NB4 (cell line): ENCODE measurements around the gene CA12.

ENCODE experiments used
- CTCF ChIP-seq: IDR thresholded peaks from one replicate; pipeline ENCODE4 v1.5.1; 2012; ENCODE audit warnings: low read depth, low read length
- MAX ChIP-seq: IDR thresholded peaks from 2 replicates; pipeline ENCODE4 v1.6.1; 2011; ENCODE audit warnings: low read depth, low read length
- MYC ChIP-seq: IDR thresholded peaks from 2 replicates; pipeline ENCODE4 v1.6.1; 2011; ENCODE audit warnings: low read depth, low read length
- POLR2A ChIP-seq: IDR thresholded peaks from 2 replicates; pipeline ENCODE4 v1.6.1; 2011; ENCODE audit warnings: mild to moderate bottlenecking; ENCODE audit not compliant: insufficient read length; ENCODE audit errors: extremely low read depth

DNA sequence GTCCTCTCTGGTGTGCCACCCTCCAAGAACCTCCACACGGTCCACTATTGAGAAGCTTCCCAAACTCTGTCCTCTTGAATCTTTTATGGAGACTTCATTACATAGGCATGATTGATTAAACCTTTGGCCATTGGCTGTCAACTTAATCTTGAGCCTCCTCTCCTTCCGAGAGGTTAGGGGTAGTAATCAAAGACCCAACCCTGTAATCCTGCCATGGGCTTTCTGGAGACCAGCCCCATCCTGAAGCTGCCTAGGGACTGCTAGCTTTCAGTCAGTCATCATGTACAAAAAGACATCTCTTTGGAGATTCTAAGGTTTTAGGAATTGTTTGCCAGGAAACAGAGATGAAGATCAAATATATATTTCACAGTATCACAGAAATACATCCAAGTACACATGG, 67.2 kb downstream of the CA12 start:
- TF ChIP-seq CTCF (no peak), POLR2A (no peak), MAX (no peak), MYC (no peak)
